GM21528 (cell line): ENCODE data around the gene HNRNPC.
"Not testable (repeated sequence)": the region's sequence is repeated elsewhere in the genome, so short reads cannot be mapped to it uniquely, and the experiment has no call there.

Experiments used
- ATAC-seq: cut with Tn5 transposase; IDR thresholded peaks from one replicate; pipeline ENCODE4 v1.9.1; 2021; ENCODE audit warnings: mild to moderate bottlenecking, moderate library complexity; ENCODE audit not compliant: unreplicated experiment, low FRiP score

The HNRNPC gene

GRCh38 chr14:21199611-21200560 lies 69.4 kb downstream of the HNRNPC start:
- no peak for ATAC-seq

GRCh38 chr14:21197418-21198205 lies 71.6 kb downstream of the HNRNPC start:
- ATAC-seq, result no peak

GRCh38 chr14:21194597-21194996 lies 74.6 kb downstream of the HNRNPC start:
- no peak for ATAC-seq

- ATAC-seq, result no peak
Observed at GRCh38 chr14:21192875-21193535, 76.2 kb downstream of the HNRNPC start.

GRCh38 chr14:21192447-21192822 lies 76.8 kb downstream of the HNRNPC start:
- ATAC-seq, result no peak

GRCh38 chr14:21191809-21192446 lies 77.3 kb downstream of the HNRNPC start:
- ATAC-seq, result peak; percentile 85

- no peak for ATAC-seq
Observed at GRCh38 chr14:21191261-21191808, 77.9 kb downstream of the HNRNPC start.

- no peak for ATAC-seq
Observed at GRCh38 chr14:21185491-21185890, 83.8 kb downstream of the HNRNPC start.

GRCh38 chr14:21184254-21184653 lies 85.0 kb downstream of the HNRNPC start:
- no peak for ATAC-seq

- no peak for ATAC-seq
Observed at GRCh38 chr14:21182166-21182565, 87.1 kb downstream of the HNRNPC start.

GRCh38 chr14:21171128-21171527 lies 98.1 kb downstream of the HNRNPC start:
- no peak for ATAC-seq

GRCh38 chr14:21169573-21169972 lies 99.7 kb downstream of the HNRNPC start:
- no peak for ATAC-seq

- no peak for ATAC-seq
Observed at GRCh38 chr14:21168055-21168454, 101.2 kb downstream of the HNRNPC start.

GRCh38 chr14:21165670-21166069 lies 103.6 kb downstream of the HNRNPC start:
- not testable (repeated sequence) for ATAC-seq

GRCh38 chr14:21165002-21165605 lies 104.1 kb downstream of the HNRNPC start:
- not testable (repeated sequence) for ATAC-seq

- no peak for ATAC-seq
Observed at GRCh38 chr14:21163871-21164291, 105.4 kb downstream of the HNRNPC start.

- ATAC-seq, result no peak
Observed at GRCh38 chr14:21162081-21162480, 107.2 kb downstream of the HNRNPC start.

GRCh38 chr14:21160061-21160610 lies 109.1 kb downstream of the HNRNPC start:
- ATAC-seq, result no peak
